ENCODE measurements around the gene SETD5. TPM values are rescaled to one million over a fixed set of nuclear protein-coding genes. Genes with fewer than 3 reads are reported as not detected.

The SETD5 gene
- total and polyA plus RNA-seq, 2 of the 8 experiments (the other 6 are each of a cell fraction or from before 2014, with no cell fraction given) = 108 to 234 TPM

- Histone ChIP-seq H2BK5ac (ENCODE audit: low read depth, low read length) (no peak overlapping the region), H3K4me3 (ENCODE audit: extremely low read depth in 1 of 4, insufficient read depth in 2 of 4, low read depth in 3 of 4, low read length in 4 of 4) (no peak overlapping the region), H2BK20ac (ENCODE audit: low read length) (no peak overlapping the region), H3K36me3 (ENCODE audit: control insufficient read depth in 2 of 4, insufficient read depth in 4 of 4, low read length in 3 of 4) (no peaks in the 10 kb centered on the region), H4K20me1 (replicated peaks in 1 of 2; ENCODE audit: control insufficient read depth in 1 of 2, insufficient read depth in 2 of 2, low read length in 2 of 2) (peaks cover 3 to 9% of the 10 kb centered on the region in 2 experiments), H3K9me3 (ENCODE audit: insufficient read depth in 2 of 2, low read depth in 1 of 2, low read length in 1 of 2) (no peaks in the 10 kb centered on the region), H2BK120ac (replicated peaks; ENCODE audit: low read depth, low read length) (no peak overlapping the region), H3K9ac (replicated peaks in 1 of 4; ENCODE audit: extremely low read depth in 1 of 4, low read depth in 3 of 4, low read length in 3 of 4) (no peak overlapping the region), H4K91ac (replicated peaks; ENCODE audit: insufficient read length, low read length) (no peak overlapping the region), H3K4me2 (ENCODE audit: insufficient read depth in 1 of 2, low read depth in 2 of 2, low read length in 2 of 2) (no peak overlapping the region), H3K27me3 (replicated peaks in 1 of 4; ENCODE audit: control insufficient read depth in 3 of 4, extremely low read depth in 1 of 4, insufficient read depth in 3 of 4, low read length in 3 of 4) (peaks cover 0 to 18% (median 6%) of the 10 kb centered on the region in 4 experiments; a peak in 4 of 7 replicates), H3K23ac (ENCODE audit: insufficient read length) (no peak overlapping the region), H3K18ac (ENCODE audit: extremely low read depth, low read length) (no peak overlapping the region), H3K23me2 (ENCODE audit: low read depth, low read length) (no peaks in the 10 kb centered on the region), H3K79me1 (ENCODE audit: low read depth, low read length) (no peaks in the 10 kb centered on the region), H3K79me2 (ENCODE audit: control insufficient read depth in 1 of 2, insufficient read depth in 2 of 2, low read length in 2 of 2) (no peaks in the 10 kb centered on the region), H3K27ac (ENCODE audit: low read depth, low read length) (no peak overlapping the region), H4K8ac (ENCODE audit: extremely low read depth, insufficient read depth, low read length) (no peak overlapping the region), H2AK5ac (ENCODE audit: low read depth, low read length) (no peak overlapping the region), H2BK12ac (ENCODE audit: low read depth, low read length) (no peak overlapping the region), H3K4me1 (replicated peaks in 1 of 4; ENCODE audit: control insufficient read depth in 3 of 4, insufficient read depth in 4 of 4, low read length in 3 of 4) (0 out of 7 replicates have a peak, but pooled peaks cover 0 to 2% (median 0%) of the 10 kb centered on the region in 4 experiments), H3K4ac (replicated peaks; ENCODE audit: insufficient read length, low read depth, low read length) (no peak overlapping the region), H3K14ac (ENCODE audit: insufficient read length) (no peak overlapping the region), H2AFZ (ENCODE audit: low read length) (no peak overlapping the region), H4K5ac (ENCODE audit: insufficient read length, low read depth, low read length) (no peak overlapping the region), H2BK15ac (ENCODE audit: low read length) (no peak overlapping the region), H3K56ac (replicated peaks; ENCODE audit: insufficient read length, low read depth, low read length) (no peak overlapping the region)
- POLR2A ChIA-PET (ENCODE audit: partially characterized antibody) = interaction anchor here (1.5 to 1.6 kb wide), 2 partner anchors 9 to 242 kb away, joined by 3 to 5 read pairs; partner anchors contain the start of gene OGG1
- CTCF ChIA-PET (ENCODE audit: partially characterized antibody) = interaction anchor here (0.6 to 1.5 kb wide), 8 partner anchors 8 to 300 kb away, joined by 3 to 7 read pairs (median 4); no protein-coding TSS in a partner anchor
- 80% methylated on average over 14 of the region's 14 CpGs; no CpG with 5 or more reads in 1 of the 2 experiments for WGBS, 2 experiments (ENCODE audit: extremely low coverage in 1 of 2, insufficient coverage in 1 of 2, insufficient read length in 1 of 2, insufficient replicate concordance in 2 of 2, low coverage in 1 of 2, low lambda C conversion rate in 2 of 2, missing lambda C conversion rate in 1 of 2)
- FAIRE-seq = no peak
- no peak for DNase-seq (ENCODE audit: low read depth in 1 of 2, low spot score in 2 of 2)
Observed at GRCh38 chr3:9507586-9508578, 110.5 kb downstream of the SETD5 start.

Data from H1 (cell line).